Liver (tissue), 9 donors: Measurements from ENCODE around the gene NFATC1. TPM values are rescaled to one million over a fixed set of nuclear protein-coding genes. Genes with fewer than 3 reads are reported as not detected.

Source experiments
- DNase-seq: peaks from one replicate; pipeline ENCODE4 v3.0.0-alpha.2; 2017; ENCODE audit warnings: low spot score
- H3K27ac ChIP-seq, 2 donors: one replicate each; pipeline ENCODE4 v1.7.0; 2013; ENCODE audit warnings: inconsistent platforms in 2 of 2, low read length in 2 of 2, control low read depth in 1 of 2, low read depth in 1 of 2, mild to moderate bottlenecking in 1 of 2
- H3K27me3 ChIP-seq, 4 donors: one replicate each; pipeline versions ENCODE4 v1.6.1 to v1.7.0; 2013; ENCODE audit warnings: low read length in 3 of 4, inconsistent platforms in 1 of 4, mild to moderate bottlenecking in 1 of 4, moderate library complexity in 1 of 4; ENCODE audit not compliant: control insufficient read depth in 4 of 4, insufficient read depth in 4 of 4
- H3K36me3 ChIP-seq, 4 donors: one replicate each; pipeline versions ENCODE4 v1.6.1 to v1.7.0; 2013; ENCODE audit warnings: low read length in 3 of 4, mild to moderate bottlenecking in 3 of 4, low read depth in 1 of 4, moderate library complexity in 1 of 4; ENCODE audit not compliant: control insufficient read depth in 4 of 4, insufficient read depth in 3 of 4
- H3K4me1 ChIP-seq, 4 donors: one replicate each; pipeline versions ENCODE4 v1.6.1 to v1.7.0; 2013; ENCODE audit warnings: low read length in 3 of 4, mild to moderate bottlenecking in 3 of 4, moderate library complexity in 1 of 4; ENCODE audit not compliant: control insufficient read depth in 4 of 4, insufficient read depth in 4 of 4
- H3K4me3 ChIP-seq, 3 donors: one replicate each; pipeline versions ENCODE4 v1.6.1 to v1.7.0; 2013; ENCODE audit warnings: low read length in 3 of 3, control low read depth in 1 of 3, low read depth in 1 of 3, mild to moderate bottlenecking in 1 of 3
- H3K9ac ChIP-seq, 2 donors: one replicate each; pipeline ENCODE4 v1.7.0; 2013; ENCODE audit warnings: low read length in 2 of 2, mild to moderate bottlenecking in 2 of 2, moderate library complexity in 2 of 2, control low read depth in 1 of 2, low read depth in 1 of 2
- H3K9me3 ChIP-seq, 4 donors: one replicate each; pipeline versions ENCODE4 v1.6.1 to v1.7.0; 2013; ENCODE audit warnings: low read length in 3 of 4; ENCODE audit not compliant: control insufficient read depth in 4 of 4
- ATF3 ChIP-seq: IDR thresholded peaks from 2 replicates; pipeline ENCODE4 v1.6.1; 2016; ENCODE audit warnings: antibody characterized with exemption
- CTCF ChIP-seq: fragments of 150-350 bp; IDR thresholded peaks from 2 replicates; pipeline ENCODE4 v1.5.1; 2017; ENCODE audit warnings: improper control_type of control experiment, low read depth, low read length; ENCODE audit not compliant: missing input control
- EGR1 ChIP-seq, 2 donors: IDR thresholded peaks; 2 replicates each; pipeline ENCODE4 v1.6.1; 2016 to 2018; ENCODE audit warnings: antibody characterized with exemption in 2 of 2, low read depth in 2 of 2
- FOXA1 ChIP-seq: IDR thresholded peaks from 2 replicates; pipeline ENCODE4 v1.6.1; 2016; ENCODE audit warnings: antibody characterized with exemption
- FOXA2 ChIP-seq: IDR thresholded peaks from 2 replicates; pipeline ENCODE4 v1.6.1; 2016; ENCODE audit warnings: antibody characterized with exemption
- GABPA ChIP-seq, 2 donors: IDR thresholded peaks in 1 of 2; conservative IDR thresholded peaks in 1 of 2; 2 replicates each; pipeline ENCODE4 v1.6.1; 2016; ENCODE audit warnings: antibody characterized with exemption in 2 of 2, mild to moderate bottlenecking in 1 of 2, moderate library complexity in 1 of 2
- HNF4A ChIP-seq, 2 donors: conservative IDR thresholded peaks; 2 replicates each; pipeline ENCODE4 v1.6.1; 2016; ENCODE audit warnings: antibody characterized with exemption in 2 of 2, mild to moderate bottlenecking in 2 of 2
- HNF4G ChIP-seq: IDR thresholded peaks from 2 replicates; pipeline ENCODE4 v1.6.1; 2016; ENCODE audit warnings: antibody characterized with exemption
- JUND ChIP-seq, 2 donors: IDR thresholded peaks; 2 replicates each; pipeline ENCODE4 v1.6.1; 2016; ENCODE audit warnings: antibody characterized with exemption in 2 of 2
- MAX ChIP-seq: IDR thresholded peaks from 2 replicates; pipeline ENCODE4 v1.6.1; 2016; ENCODE audit warnings: antibody characterized with exemption
- RAD21 ChIP-seq, 2 donors: IDR thresholded peaks; 2 replicates each; pipeline ENCODE4 v1.6.1; 2016; ENCODE audit warnings: antibody characterized with exemption in 2 of 2, mild to moderate bottlenecking in 2 of 2
- REST ChIP-seq: IDR thresholded peaks from 2 replicates; pipeline ENCODE4 v1.6.1; 2016; ENCODE audit warnings: antibody characterized with exemption, mild to moderate bottlenecking
- RXRA ChIP-seq, 2 donors: IDR thresholded peaks; 2 replicates each; pipeline ENCODE4 v1.6.1; 2017 to 2018; ENCODE audit warnings: antibody characterized with exemption in 2 of 2, mild to moderate bottlenecking in 1 of 2
- SP1 ChIP-seq: IDR thresholded peaks from 2 replicates; pipeline ENCODE4 v1.6.1; 2018; ENCODE audit warnings: antibody characterized with exemption, mild to moderate bottlenecking
- TAF1 ChIP-seq: conservative IDR thresholded peaks from 2 replicates; pipeline ENCODE4 v1.6.1; 2016; ENCODE audit warnings: antibody characterized with exemption, mild to moderate bottlenecking
- YY1 ChIP-seq: IDR thresholded peaks from 2 replicates; pipeline ENCODE4 v1.6.1; 2016; ENCODE audit warnings: antibody characterized with exemption, mild to moderate bottlenecking
- ZBTB33 ChIP-seq: IDR thresholded peaks from 2 replicates; pipeline ENCODE4 v1.6.1; 2016; ENCODE audit warnings: antibody characterized with exemption
- WGBS: extraction: QIAGEN DNeasy Blood & Tissue Kit; methylation state at CpG from one replicate; pipeline ENCODE4 v1.1.7; 2013; 5-methylcytosine and 5-hydroxymethylcytosine counted together
- polyA plus RNA-seq, 2 donors: library from polyadenylated mRNA; stranded (reverse) in 1 of 2; unstranded in 1 of 2; fragments of 200-250 nt in 1 of 2; fragments of >200 nt in 1 of 2; fragmentation: Nextera tagmentation in 1 of 2; extraction: Ambion mirVana in 1 of 2; gene quantifications; one replicate each; pipeline versions ENCODE4 v1.2.1 to v1.2.3, GENCODE V29; 2013 to 2015
- total RNA-seq, 2 donors: library from RNA; depleted of rRNA; stranded (reverse); fragments of >200 nt; gene quantifications; one replicate each; pipeline ENCODE4 v1.2.3, GENCODE V29; 2014
- donor health status: healthy.
- donor health status: healthy.
- donor health status: healthy.
- donor health status: healthy.
- donor health status: healthy.

The NFATC1 gene
- total and polyA plus RNA-seq, 4 donors, result 0.57 to 2.2 (median 1.3) TPM

- Histone ChIP-seq H3K27ac (no peak overlapping the region), H3K27me3 (no peaks in the 10 kb centered on the region), H3K4me3 (no peak overlapping the region), H3K4me1 (no peaks in the 10 kb centered on the region), H3K36me3 (no peaks in the 10 kb centered on the region), H3K9ac (no peak overlapping the region), H3K9me3 (no peaks in the 10 kb centered on the region)
- no peak for DNase-seq
- TF ChIP-seq GABPA (IDR thresholded peaks at IDR 0.05 in 1 of 2, conservative IDR thresholded peaks at IDR 0.05 in 1 of 2) (no peak), FOXA1 (no peak)
- WGBS, result 87% methylated on average over 26 of the region's 26 CpGs
Measured at GRCh38 chr18:79421275-79421857, 25.6 kb downstream of the NFATC1 start.

GRCh38 chr18:79422022-79422782, 26.5 kb downstream of the NFATC1 start:
- DNase-seq, result no peak
- Histone ChIP-seq H3K4me1 (no peaks in the 10 kb centered on the region), H3K9ac (no peak overlapping the region), H3K9me3 (no peaks in the 10 kb centered on the region), H3K36me3 (no peaks in the 10 kb centered on the region), H3K4me3 (no peak overlapping the region), H3K27ac (no peak overlapping the region), H3K27me3 (no peaks in the 10 kb centered on the region)
- TF ChIP-seq FOXA1 (no peak), GABPA (IDR thresholded peaks at IDR 0.05 in 1 of 2, conservative IDR thresholded peaks at IDR 0.05 in 1 of 2) (no peak), EGR1 (IDR thresholded peaks at IDR 0.05; ENCODE audit: low read depth in 2 of 2) (no peak), YY1 (no peak), ATF3 (no peak), REST (no peak), SP1 (no peak), RAD21 (IDR thresholded peaks at IDR 0.05) (no peak), ZBTB33 (no peak), RXRA (IDR thresholded peaks at IDR 0.05) (no peak), HNF4G (no peak), HNF4A (conservative IDR thresholded peaks at IDR 0.05) (no peak), CTCF (no peak), JUND (IDR thresholded peaks at IDR 0.05) (no peak), TAF1 (no peak), MAX (no peak), FOXA2 (no peak)
- WGBS, result 85% methylated on average over 24 of the region's 24 CpGs
